ENCODE results near the gene SECISBP2. TPM values are rescaled to one million over a fixed set of nuclear protein-coding genes. Genes with fewer than 3 reads are reported as not detected.
"Not testable (repeated sequence)": the region's sequence is repeated elsewhere in the genome, so short reads cannot be mapped to it uniquely, and the experiment has no call there.

The SECISBP2 gene
- total and polyA plus RNA-seq, 4 donors: 14.2 to 37.7 (median 24.3) TPM

- H3K36me3 ChIP-seq (ENCODE audit: control insufficient read depth in 4 of 4, insufficient read depth in 3 of 4, low read depth in 1 of 4, low read length in 3 of 4): peaks cover 0 to 2% (median 0%) of the 10 kb centered on the region in 4 donors
- no peak overlapping the region for H3K4me3 ChIP-seq (ENCODE audit: low read depth in 1 of 3, low read length in 3 of 3)
- WGBS: 88% methylated on average over 3 of the region's 3 CpGs
- H3K27ac ChIP-seq (ENCODE audit: low read depth in 1 of 2, low read length in 2 of 2): no peak overlapping the region
- TF ChIP-seq NR2F2 (IDR thresholded peaks at IDR 0.05) (no peak), CTCF (IDR thresholded peaks at IDR 0.05; ENCODE audit: low read depth, low read length, missing input control) (no peak), FOXA1 (IDR thresholded peaks at IDR 0.05) (no peak), TAF1 (conservative IDR thresholded peaks at IDR 0.05) (no peak), FOXA2 (IDR thresholded peaks at IDR 0.05) (no peak), GABPA (IDR thresholded peaks at IDR 0.05 in 1 of 2, conservative IDR thresholded peaks at IDR 0.05 in 1 of 2) (no peak), HNF4A (conservative IDR thresholded peaks at IDR 0.05) (no peak)
- TF ChIP-seq, protein P1, sequence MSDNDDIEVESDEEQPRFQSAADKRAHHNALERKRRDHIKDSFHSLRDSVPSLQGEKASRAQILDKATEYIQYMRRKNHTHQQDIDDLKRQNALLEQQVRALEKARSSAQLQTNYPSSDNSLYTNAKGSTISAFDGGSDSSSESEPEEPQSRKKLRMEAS (IDR thresholded peaks at IDR 0.05): no peak
- H3K27me3 ChIP-seq (ENCODE audit: control insufficient read depth in 4 of 4, insufficient read depth in 4 of 4, low read length in 3 of 4): no peaks in the 10 kb centered on the region
- no peaks in the 10 kb centered on the region for H3K4me1 ChIP-seq (ENCODE audit: control insufficient read depth in 4 of 4, insufficient read depth in 4 of 4, low read length in 3 of 4)
- H3K9me3 ChIP-seq (ENCODE audit: control insufficient read depth in 4 of 4, low read length in 3 of 4): peaks cover 0 to 3% (median under 1%) of the 10 kb centered on the region in 4 donors
- no peak overlapping the region for H3K9ac ChIP-seq (ENCODE audit: low read depth in 1 of 2, low read length in 2 of 2)
- no peak for DNase-seq (ENCODE audit: low spot score)
Observed at GRCh38 chr9:89273528-89274279, 44.6 kb upstream of the SECISBP2 start.

DNA sequence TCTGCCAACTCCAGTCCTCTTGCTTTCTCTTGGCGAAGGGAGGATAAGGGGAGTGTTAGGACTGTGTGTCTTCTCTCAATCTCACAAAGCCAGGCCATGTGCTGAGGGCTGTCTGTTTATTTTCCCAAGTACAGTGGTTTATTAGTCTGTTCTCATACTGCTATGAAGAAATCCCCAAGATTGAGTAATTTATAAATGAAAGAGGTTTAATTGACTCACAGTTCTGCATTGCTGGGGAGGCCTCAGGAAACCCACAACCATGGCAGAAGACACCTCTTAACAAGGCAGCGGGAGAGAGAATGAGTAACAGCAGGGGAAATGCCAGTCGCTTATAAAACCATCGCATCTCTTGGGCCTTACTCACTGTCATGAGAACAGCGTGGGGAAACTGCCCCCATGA lies 43.5 kb upstream of the SECISBP2 start:
- peaks cover 0 to 3% (median under 1%) of the 10 kb centered on the region in 4 donors for H3K9me3 ChIP-seq (ENCODE audit: control insufficient read depth in 4 of 4, low read length in 3 of 4)
- no peak for TF ChIP-seq GABPA (IDR thresholded peaks at IDR 0.05 in 1 of 2, conservative IDR thresholded peaks at IDR 0.05 in 1 of 2)
- TF ChIP-seq, protein P2, sequence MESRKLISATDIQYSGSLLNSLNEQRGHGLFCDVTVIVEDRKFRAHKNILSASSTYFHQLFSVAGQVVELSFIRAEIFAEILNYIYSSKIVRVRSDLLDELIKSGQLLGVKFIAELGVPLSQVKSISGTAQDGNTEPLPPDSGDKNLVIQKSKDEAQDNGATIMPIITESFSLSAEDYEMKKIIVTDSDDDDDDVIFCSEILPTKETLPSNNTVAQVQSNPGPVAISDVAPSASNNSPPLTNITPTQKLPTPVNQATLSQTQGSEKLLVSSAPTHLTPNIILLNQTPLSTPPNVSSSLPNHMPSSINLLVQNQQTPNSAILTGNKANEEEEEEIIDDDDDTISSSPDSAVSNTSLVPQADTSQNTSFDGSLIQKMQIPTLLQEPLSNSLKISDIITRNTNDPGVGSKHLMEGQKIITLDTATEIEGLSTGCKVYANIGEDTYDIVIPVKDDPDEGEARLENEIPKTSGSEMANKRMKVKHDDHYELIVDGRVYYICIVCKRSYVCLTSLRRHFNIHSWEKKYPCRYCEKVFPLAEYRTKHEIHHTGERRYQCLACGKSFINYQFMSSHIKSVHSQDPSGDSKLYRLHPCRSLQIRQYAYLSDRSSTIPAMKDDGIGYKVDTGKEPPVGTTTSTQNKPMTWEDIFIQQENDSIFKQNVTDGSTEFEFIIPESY (IDR thresholded peaks at IDR 0.05): no peak
- H3K27me3 ChIP-seq (ENCODE audit: control insufficient read depth in 4 of 4, insufficient read depth in 4 of 4, low read length in 3 of 4): no peaks in the 10 kb centered on the region
- H3K27ac ChIP-seq (ENCODE audit: low read depth in 1 of 2, low read length in 2 of 2): no peak overlapping the region
- peaks cover 0 to 2% (median 0%) of the 10 kb centered on the region in 4 donors for H3K36me3 ChIP-seq (ENCODE audit: control insufficient read depth in 4 of 4, insufficient read depth in 3 of 4, low read depth in 1 of 4, low read length in 3 of 4)
- 88% methylated on average over 5 of the region's 5 CpGs for WGBS
- no peak overlapping the region for H3K4me3 ChIP-seq (ENCODE audit: low read depth in 1 of 3, low read length in 3 of 3)
- no peak overlapping the region for H3K9ac ChIP-seq (ENCODE audit: low read depth in 1 of 2, low read length in 2 of 2)
- H3K4me1 ChIP-seq (ENCODE audit: control insufficient read depth in 4 of 4, insufficient read depth in 4 of 4, low read length in 3 of 4): no peaks in the 10 kb centered on the region
- DNase-seq (ENCODE audit: low spot score): no peak

DNA sequence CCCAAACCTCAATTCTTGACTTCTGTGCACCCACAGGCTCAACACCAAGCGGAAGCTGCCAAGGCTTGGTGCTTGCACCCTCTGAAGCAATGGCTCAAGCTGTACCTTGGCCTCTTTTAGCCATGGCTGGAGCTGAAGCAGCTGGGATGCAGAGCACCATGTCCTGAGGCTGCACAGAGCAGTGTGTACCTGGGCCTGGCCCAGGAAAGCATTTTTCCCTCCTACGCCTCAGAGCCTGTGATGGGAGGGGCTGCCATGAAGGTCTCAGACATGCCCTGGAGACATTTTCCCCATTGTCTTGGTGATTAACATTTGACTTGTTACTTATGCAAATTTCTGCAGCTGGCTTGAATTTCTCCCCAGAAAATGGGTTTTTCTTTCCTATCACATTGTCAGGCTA lies 42.3 kb upstream of the SECISBP2 start:
- not testable (repeated sequence) for H3K27me3 ChIP-seq (ENCODE audit: control insufficient read depth in 4 of 4, insufficient read depth in 4 of 4, low read length in 3 of 4); H3K9me3 ChIP-seq (ENCODE audit: control insufficient read depth in 4 of 4, low read length in 3 of 4); H3K36me3 ChIP-seq (ENCODE audit: control insufficient read depth in 4 of 4, insufficient read depth in 3 of 4, low read depth in 1 of 4, low read length in 3 of 4); DNase-seq (ENCODE audit: low spot score); H3K4me1 ChIP-seq (ENCODE audit: control insufficient read depth in 4 of 4, insufficient read depth in 4 of 4, low read length in 3 of 4); H3K9ac ChIP-seq (ENCODE audit: low read depth in 1 of 2, low read length in 2 of 2); H3K27ac ChIP-seq (ENCODE audit: low read depth in 1 of 2, low read length in 2 of 2); H3K4me3 ChIP-seq (ENCODE audit: low read depth in 1 of 3, low read length in 3 of 3)
- WGBS: over 99% methylated on average over 2 of the region's 2 CpGs

Data from liver (tissue), 9 donors.